Stimulated activated CD8-positive, alpha-beta memory T cell treated with anti-CD3 and anti-CD28 coated beads, Interleukin-2, amount 100 ng/mL, for 48 hours (primary cell): ENCODE measurements around the gene COQ10A.
"Not testable (repeated sequence)": the region's sequence is repeated elsewhere in the genome, so short reads cannot be mapped to it uniquely, and the experiment has no call there.

Experiments
- DNase-seq, 2 donors: peaks; one replicate each; pipeline ENCODE4 v3.0.0-alpha.2; 2020; ENCODE audit warnings: low read depth in 2 of 2

Gene COQ10A

DNA sequence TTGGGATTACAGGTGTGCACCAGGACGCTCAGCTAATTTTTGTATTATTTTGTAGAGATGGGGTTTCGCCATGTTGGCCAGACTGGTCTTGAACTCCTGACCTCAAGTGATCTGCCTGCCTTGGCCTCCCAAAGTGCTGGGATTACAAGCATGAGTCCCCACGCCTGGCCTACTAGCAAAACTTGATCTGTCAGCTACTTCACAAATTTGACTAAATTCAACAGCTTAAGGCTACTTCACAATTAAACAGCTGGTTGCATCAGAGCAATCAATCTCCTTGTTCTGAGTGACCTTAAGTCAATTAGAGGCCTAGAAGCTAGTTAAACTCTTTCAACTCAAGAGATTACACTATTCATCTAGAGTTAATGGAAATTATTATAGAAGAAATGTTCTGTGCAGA, 12.2 kb downstream of the COQ10A start:
- DNase-seq: no peak

DNA sequence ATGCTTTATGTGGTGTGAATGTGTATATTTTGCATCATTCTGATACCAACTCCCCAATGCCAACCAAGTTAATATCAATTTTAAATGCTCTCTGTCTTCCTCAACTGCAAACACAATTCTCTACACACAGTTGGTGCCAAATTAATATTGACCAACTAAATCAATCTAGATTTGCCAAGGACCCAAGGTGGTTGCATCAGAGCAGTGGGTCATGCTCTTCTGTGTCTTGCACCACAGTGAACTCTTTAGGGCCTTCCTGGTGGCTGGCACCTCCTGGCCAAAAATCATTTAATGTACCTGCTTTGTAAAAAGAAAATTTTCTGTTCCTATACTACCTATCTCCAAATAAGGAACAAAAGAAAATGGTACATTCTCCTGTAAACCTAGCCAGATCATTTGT, 14.1 kb downstream of the COQ10A start:
- no peak for DNase-seq

DNA sequence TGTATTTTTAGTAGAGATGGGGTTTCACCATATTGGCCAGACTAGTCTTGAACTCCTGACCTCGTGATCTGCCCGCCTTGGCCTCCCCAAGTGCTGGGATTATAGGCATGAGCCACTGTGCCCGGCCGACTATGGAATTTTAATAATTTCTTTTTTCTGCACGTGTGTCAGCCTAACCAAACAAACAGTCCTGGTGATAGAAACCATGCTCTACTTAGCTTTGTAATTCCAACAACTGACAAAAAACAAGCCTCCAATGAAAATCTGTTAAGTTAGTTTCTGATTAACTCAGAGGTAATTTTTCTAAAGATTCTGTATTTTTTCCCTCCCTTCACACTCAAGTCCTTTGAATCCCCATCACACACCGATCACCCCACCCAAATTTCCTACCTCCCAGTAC, 15.3 kb downstream of the COQ10A start:
- DNase-seq: no peak

DNA sequence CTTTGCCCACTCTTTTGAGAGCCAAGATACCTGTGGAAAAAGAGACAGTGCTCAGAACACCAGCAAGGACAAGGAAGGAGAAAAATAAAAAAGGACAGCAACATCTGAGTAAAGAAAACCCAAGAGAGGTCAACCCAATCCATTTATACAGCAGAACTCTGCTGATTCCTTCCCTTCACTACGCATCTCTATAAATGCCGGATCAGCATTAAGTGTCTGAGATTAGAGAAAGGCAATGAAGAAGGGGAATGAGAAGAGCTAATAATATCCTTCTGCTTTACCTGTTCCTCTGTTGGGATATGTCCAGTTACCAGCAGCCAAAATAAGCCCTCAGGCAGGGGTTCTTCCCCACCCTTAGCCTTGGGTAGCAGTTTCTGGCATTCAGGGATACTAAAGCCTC, 15.8 kb downstream of the COQ10A start:
- DNase-seq: no peak

DNA sequence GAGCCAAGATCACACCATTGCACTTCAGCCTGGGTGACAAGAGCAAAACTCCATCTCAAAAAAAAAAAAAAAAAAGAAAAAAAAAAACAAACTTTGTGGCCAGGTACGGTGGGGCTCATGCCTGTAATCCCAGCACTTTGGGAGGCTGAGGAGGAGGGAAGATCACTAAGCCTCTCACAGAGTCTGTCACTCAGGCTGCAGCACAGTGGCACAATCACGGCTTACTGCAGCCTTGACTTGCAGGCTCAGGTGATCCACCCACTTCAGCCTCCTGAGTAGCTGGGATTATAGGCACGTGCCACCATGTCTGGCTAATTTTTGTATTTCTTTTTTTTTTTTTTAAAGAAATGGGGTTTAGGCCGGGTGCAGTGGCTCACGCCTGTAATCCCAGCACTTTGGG, 17.5 kb downstream of the COQ10A start:
- not testable (repeated sequence) for DNase-seq

DNA sequence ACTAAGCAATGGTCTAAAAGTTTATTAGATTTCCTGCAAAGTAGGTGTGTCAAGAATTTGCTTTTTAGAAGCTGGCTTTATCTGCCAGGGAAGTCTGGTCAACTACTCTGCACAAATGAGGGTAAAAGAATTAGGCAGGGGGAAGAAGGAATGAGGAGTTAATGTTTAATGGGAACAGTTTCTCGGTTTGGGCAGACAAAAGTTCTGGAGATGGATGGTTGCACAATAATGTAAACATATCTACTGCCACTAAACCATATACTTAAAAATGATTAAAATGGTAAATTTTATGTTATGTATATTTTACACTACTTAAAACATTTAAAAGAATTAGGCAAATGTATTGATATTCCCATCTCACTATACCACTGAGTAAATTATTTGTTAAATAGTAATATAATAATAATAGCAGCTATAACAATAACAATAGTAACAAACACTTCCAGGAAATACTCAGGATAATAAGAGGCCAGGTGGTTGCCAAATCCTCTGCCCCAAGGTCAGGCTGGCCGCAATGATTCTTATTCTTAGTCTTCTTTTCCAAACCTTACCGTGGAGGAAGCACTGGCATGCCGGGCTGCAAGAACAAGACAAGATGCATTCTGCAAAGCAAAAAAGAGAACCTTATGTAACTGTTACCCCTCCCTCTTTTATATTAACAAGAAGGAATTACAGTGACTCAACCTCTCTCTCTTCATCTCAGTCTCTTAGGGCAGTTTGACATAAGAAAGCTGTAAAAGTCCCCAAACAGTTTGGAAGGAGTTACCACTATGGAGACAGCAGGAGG, 19.5 kb downstream of the COQ10A start:
- no peak for DNase-seq

DNA sequence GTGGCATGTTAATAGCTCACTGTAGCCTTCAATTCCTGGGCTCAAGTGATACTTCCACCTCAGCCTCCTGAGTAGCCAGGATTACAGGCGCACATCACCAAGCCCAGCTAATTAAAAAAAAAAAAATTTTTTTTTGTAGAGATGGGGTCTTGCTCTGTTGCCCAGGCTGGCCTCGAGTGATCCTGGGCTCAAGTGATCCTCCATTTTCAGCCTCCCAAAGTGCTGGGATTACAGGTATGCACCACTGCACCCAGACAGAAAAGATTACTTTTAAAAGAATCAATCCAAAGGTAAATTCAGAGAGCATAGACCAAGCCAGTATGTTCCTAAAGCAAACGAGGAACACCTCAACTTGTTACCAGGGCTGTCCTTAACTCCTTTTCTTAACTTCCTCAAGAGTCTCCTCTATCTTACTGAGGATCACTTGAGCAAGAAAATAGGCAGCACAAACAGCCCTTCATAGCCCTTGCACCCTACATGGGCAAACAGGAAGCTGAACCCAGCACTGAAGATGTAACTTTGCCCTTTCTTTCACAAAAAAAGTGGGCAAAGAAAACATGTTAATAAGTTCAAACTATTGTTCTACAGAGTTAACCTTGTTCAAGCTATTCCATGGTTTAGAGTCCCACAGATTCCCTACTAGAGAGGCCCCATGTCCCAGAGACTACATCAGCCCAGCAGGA, 22.1 kb downstream of the COQ10A start:
- no peak for DNase-seq

DNA sequence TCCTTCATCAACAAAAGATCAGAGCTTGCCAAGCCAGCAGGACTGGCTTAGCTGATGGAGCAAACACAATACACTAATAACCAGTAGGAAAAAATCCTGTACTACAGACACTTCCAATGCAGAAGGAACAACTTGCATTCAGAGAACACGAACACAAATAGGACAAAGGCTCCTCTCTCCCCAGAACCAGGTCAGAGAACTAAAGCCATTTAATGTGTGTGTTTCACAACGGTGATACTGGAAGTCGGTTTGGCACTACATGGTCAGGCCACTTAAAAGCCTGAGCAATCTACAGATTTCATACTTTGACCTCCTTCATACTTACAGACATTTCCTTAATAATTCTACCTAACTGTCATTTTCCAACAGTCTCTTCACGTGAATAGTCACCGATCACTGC, 27.1 kb downstream of the COQ10A start:
- DNase-seq: no peak

DNA sequence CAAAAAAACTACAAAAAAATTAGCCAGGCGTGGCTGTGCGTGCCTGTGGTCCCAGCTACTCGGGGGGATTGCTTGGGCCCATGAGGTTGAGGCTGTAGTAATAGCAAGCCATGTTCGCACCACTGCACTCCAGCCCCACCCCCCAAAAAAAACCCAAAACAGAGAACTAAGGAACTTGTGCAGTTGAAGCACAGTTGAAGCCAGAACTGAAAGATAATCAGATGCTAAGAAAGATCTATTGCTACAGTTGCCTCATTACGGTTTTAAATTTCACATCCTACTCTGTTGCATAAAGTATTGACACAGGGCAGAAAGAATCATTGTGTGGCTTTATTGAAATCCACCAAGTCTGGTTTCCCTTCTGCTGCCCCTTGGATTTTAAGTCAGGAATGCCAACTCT, 29.6 kb downstream of the COQ10A start:
- DNase-seq: no peak

DNA sequence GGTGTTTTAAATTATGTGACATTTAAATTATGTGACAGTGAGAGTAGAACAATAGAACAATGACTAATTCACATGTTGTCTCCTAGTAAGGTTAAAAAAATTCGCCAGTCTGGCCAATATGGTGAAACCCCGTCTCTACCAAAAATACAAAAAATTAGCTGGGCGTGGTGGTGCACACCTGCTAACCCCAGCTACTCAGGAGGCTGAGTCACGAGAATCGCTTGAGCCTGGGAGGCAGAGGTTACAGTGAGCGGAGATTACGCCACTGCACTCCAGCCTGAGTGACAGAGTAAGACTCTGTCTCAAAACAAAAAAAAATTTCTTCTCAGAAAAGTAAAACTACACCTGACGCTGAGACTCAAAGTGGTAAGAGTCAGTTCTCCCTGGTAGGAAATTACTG, 30.7 kb downstream of the COQ10A start:
- no peak for DNase-seq

DNA sequence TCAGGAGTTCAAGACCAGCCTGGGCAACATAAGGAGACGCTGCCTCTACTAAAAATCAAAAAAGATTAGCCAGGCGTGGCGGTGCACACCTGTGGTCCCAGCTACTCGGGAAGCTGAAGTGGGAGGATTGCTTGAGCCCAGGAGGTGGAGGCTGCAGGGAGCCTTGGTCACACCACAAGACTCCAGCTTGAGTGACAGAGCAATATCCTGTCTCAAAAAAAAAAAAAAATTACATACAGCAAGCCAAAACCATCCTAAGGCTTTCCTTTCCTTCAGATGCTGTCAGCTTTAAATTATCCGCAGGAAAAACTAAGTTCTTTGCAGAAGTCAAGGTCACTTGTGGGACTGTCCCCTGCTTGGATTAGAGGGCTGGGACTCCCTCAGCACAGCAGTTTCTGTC, 32.1 kb downstream of the COQ10A start:
- DNase-seq: no peak

DNA sequence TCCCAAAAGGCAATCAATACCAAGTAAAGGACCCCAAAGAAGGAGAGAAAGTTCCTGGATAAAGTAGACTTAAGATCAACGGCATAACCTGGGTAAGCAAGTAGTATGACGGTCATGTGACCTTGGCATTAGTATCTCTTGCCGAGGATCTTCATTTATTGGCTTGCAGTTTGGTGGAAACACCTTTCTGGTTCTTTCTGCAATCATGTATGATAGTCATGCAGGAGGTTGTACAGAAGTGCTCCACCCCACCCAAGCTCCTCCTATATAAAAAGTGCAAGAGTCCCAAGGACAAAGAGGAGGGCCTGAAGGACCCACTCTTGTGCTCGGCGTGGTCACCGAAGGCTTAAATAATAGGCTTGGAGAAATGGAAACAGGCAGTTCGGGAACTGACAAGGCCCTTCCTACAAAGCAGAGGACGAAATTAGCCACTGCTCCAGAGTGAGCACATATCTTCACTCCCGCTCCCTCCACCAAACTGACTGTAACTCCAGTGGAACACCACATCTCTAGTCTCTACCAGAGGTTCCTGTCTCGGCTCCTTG, 32.6 kb downstream of the COQ10A start:
- no peak for DNase-seq

DNA sequence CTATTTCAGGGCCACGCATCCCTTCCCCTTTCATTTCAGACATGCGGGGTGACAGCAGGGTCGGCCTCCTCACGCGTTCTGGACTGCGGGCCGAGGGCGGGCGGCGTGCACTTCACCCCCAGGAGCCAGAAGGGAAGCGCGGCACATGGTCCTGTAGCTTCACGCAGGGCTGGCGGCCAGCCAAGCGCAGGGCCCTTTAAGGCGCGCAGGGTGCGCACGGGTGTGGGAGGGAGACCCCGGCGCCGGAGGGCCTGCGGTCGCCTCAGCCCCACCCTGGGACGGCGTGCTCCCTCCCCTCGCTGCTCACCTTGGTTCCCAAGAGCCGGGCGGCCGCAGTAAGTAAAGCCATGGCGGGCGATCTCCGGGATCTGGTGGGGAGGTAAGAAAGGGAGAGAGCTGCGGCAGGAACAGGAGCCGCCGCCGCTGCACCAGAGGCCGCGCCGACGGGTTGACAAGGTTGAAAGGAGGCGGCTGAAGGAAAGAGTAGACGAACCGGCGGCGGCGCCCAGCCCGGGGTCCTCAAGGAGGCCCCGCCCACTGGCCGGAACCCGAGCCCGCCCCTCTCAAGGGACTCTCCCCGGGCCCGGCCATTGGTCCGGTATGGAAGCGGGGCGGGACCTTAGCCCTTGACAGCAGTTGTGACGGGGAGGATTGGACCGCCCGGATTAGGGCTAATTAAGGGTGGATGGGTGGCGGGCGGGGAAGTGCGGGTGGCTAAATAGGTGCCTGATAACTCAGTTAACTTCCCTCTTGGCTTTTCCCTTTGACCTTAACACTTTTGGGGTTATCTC, 33.3 kb downstream of the COQ10A start, which contains the start of gene CS:
Gene CS, minus strand, starts transcription at position 478 of the 791 bp plus-strand sequence. Its CDS starts 129 bp downstream, at position 349.
- DNase-seq: peak; percentile 97 to 99

DNA sequence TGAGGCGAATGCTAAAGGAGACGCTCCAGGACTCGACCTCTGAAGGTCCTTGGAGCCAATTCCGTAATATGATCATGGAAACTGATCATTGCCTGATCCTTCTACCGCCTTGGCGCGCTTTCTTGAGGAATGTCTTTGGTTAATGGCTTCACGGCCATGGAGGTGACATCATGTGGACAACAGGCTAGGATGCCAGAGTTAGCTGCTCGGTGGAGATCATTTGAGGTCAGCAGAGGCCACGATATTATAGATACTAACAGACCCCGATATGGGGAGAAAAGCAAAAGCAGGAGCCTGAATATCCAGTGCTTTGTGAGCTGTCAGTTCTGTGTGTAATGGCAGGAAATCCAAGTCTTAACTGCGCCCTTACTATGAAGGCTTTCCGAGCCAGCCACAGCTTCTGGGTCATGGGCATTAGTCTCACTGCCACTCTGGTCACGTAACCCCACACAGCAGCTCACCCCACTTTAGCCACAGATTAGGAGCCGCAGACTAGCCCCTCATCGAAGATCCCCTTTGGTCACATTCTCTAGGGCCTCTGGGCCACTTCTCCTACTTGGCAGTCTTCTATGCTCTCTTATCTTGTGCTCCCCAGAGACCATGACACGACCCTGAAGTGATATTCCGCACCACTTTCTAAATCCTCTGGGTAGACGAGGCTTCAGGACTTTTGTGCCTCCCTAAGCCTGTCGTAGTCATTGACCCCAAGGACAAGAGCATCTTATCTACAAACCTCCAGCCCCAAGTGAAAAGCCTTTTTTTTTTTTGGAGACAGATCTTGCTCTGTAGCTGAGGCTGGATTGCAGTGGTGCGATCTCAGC, 34.1 kb downstream of the COQ10A start:
- DNase-seq: no peak

DNA sequence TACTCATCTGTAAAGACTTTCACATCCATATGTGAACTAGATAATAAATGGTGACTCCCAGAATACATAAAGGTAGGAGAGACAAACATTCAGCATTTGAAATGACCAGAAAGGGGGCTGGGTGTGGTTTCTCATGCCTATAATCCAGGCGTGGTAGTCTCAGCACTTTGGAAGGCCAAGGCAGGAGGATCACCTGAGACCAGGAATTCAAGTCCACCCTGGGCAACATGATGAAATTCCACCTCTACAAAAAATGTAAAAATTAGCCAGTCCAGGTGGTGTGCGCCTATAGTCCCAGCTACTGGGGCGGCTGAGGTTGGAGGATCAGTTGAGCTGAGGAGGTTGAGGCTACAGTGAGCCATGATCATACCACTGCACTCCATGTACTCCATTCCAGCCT, 37.5 kb downstream of the COQ10A start:
- DNase-seq: no peak

DNA sequence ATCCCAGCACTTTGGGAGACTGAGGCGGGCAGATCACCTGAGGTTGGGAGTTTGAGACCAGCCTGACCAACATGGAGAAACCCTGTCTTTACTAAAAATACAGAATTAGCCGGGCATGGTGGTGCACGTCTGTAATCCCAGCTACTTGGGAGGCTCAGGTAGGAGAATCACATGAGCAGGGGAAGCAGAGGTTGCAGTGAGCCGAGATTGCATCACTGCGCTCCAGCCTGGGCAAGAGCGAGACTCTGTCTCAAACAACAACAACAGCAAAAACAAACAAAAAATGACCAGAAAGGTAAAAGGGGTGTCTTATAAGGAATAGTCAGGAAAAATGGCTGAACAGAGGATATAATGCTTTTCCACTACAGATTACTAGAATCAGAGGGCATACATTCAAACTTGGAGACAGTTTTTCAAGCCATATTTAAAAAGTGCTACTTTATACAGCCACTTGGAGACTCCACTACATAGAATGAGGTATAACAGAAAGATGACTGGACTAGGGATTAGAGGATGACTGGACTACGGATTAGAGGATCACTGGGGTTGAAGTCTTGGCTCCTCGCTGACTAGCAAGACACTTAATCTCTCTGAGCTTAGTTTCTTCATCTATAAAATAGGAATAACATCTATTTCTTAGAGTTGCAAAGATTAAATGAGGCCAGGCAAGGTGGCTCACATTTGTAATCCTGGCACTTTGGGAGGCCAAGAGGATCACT, 38.3 kb downstream of the COQ10A start:
- no peak for DNase-seq

DNA sequence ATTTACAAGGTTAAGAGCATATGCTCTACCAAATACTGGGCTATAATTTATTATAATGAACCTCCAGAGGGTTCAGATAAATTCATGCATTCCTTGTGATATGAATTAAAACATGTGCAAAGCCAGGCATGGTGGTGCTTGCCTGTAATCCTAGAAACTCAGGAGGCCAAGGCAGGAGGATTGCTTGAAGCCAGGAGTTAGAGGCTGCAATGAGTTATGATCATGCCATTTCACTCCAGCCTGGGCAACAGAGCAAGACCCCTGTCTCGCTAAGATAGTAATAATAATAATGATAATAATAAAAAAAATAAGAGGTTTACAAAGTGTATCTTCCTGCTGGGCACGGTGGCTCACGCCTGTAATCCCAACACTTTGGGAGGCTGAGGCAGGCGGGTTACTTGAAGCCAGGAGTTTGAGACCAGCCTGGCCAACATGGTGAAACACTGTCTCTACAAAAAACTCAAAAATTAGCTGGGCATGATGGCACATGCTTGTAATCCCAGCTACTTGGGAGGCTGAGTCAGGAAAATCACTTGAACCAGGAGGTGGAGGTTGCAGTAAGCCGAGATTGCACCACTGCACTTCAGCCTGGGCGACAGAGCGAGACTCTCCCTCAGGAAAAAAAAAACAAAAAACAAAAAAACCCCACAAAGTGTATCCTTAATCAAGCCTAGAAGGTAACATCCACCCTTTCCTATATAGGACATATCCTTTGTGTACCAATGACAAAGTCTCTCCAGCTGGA, 40.7 kb downstream of the COQ10A start:
- DNase-seq: no peak

DNA sequence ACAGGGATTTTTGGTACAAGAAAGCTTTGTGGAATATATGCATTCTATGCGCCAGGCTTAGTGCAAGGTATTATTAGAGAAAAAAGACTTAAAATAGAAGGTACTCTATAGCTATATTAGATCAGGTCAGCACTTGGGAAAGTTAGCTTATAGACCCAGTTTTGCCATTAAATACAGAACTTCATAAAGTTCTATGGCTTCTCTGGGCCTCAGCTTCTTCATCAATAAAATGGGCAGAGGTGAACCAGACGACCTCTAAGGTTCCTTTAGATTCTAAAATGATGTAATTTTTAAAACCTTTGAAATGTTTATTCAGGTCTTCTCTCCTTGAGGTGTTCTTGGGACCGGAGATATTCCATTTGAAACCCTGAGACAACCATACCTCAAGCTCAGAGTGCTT, 42.0 kb downstream of the COQ10A start:
- DNase-seq: no peak

DNA sequence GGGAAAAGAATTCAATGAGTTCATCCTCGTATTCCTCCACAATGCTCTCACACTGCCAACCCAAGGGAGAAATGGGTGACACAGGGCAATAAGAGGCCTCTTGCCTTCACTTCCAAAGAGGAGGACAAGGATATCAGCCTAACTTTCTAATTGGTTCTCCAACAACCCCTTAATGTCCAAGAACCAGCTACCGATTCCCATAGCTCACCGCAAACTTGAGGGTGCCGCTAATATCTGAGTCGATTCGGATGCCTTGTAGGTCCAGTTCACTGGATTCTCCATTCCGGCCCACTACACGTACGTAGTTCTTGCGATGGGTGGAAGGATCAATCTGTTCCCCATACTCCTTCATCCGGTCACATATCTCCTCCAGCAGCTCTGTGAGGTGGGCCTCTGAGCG, 44.3 kb downstream of the COQ10A start:
- no peak for DNase-seq

DNA sequence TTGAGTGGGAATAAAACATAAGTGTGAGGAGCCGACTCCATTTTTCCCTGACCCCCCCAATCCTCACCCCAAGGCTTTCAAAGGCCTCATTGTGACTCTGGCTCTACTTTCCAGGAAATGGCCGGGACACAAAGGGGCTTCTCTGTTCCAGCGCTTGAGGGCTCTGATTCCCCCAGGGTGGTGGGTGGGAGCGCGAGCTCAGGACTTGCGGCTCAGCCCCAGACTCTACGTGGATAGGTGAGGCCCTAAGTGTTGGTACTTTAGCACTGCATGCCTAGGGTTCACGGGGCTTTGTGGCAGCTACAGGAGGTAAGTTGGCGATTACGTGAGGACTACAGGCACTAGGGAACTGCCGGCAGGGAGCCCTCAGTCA, 48.5 kb downstream of the COQ10A start:
- no peak for DNase-seq
